ENCODE measurements around the gene MAOB. TPM values are rescaled to one million over a fixed set of nuclear protein-coding genes. Genes with fewer than 3 reads are reported as not detected.

MAOB gene
- polyA plus RNA-seq, 3 donors, result not detected

- no peaks in the 10 kb centered on the region for H3K9me3 ChIP-seq (replicated peaks in 1 of 2; ENCODE audit: control insufficient read depth in 1 of 2, insufficient read depth in 1 of 2, low read length in 2 of 2)
- H4K20me1 ChIP-seq (ENCODE audit: insufficient read depth, low read length), result no peaks in the 10 kb centered on the region
- H3K27ac ChIP-seq (ENCODE audit: low read depth in 1 of 2, low read length in 2 of 2), result no peak overlapping the region
- no peak overlapping the region for H2AFZ ChIP-seq (ENCODE audit: insufficient read depth, low read depth, low read length, poor library complexity, severe bottlenecking)
- intact Hi-C loops (cut with micrococcal nuclease), result no loop called here
- peaks cover 0 to 2% (median 0%) of the 10 kb centered on the region in 7 donors for H3K9me3 Mint-ChIP-seq
- no peak overlapping the region for H3K27ac Mint-ChIP-seq
- no peaks in the 10 kb centered on the region for H3K36me3 ChIP-seq (replicated peaks in 1 of 2; ENCODE audit: control insufficient read depth in 1 of 2, insufficient read depth in 2 of 2, low read length in 2 of 2)
- no peaks in the 10 kb centered on the region for H3K36me3 Mint-ChIP-seq
- H3K27me3 ChIP-seq (ENCODE audit: control insufficient read depth in 2 of 2, insufficient read depth in 2 of 2, low read length in 2 of 2), result peaks cover 0 to 4% of the 10 kb centered on the region in 2 donors
- H3K4me1 ChIP-seq (ENCODE audit: control insufficient read depth in 1 of 2, insufficient read depth in 2 of 2, low read length in 2 of 2), result no peaks in the 10 kb centered on the region
- no CpG with 5 or more reads among the region's 1 CpG for WGBS (ENCODE audit: insufficient coverage)
- no peak overlapping the region for H3K9ac ChIP-seq (ENCODE audit: insufficient read depth, low read length, poor library complexity, severe bottlenecking)
- no peak overlapping the region for H3K4me3 ChIP-seq (replicated peaks in 1 of 3; ENCODE audit: low read depth in 2 of 3, low read length in 3 of 3)
- H3K27me3 Mint-ChIP-seq (ENCODE audit: low read depth in 3 of 3), result peaks cover 0 to 8% (median 1%) of the 10 kb centered on the region in 3 donors
- H3K79me2 ChIP-seq (ENCODE audit: insufficient read depth, low read length), result no peaks in the 10 kb centered on the region
- DNase-seq, result no peak
- no peaks in the 10 kb centered on the region for H3K4me1 Mint-ChIP-seq
- TF ChIP-seq CTCF (IDR thresholded peaks at IDR 0.05), result no peak
- H3K4me3 Mint-ChIP-seq, result no peak overlapping the region
- no peak overlapping the region for H3K4me2 ChIP-seq (replicated peaks; ENCODE audit: extremely low read depth, low read length, poor library complexity, severe bottlenecking)
Measured at GRCh38 chrX:43910012-43910411, 27.8 kb upstream of the MAOB start.

GRCh38 chrX:43909141-43909540 is 26.9 kb upstream of the MAOB start:
- no peaks in the 10 kb centered on the region for H3K36me3 Mint-ChIP-seq
- H4K20me1 ChIP-seq (ENCODE audit: insufficient read depth, low read length), result no peaks in the 10 kb centered on the region
- intact Hi-C loops (cut with micrococcal nuclease), result no loop called here
- H3K36me3 ChIP-seq (replicated peaks in 1 of 2; ENCODE audit: control insufficient read depth in 1 of 2, insufficient read depth in 2 of 2, low read length in 2 of 2), result no peaks in the 10 kb centered on the region
- peaks cover 0 to 7% (median 1%) of the 10 kb centered on the region in 3 donors for H3K27me3 Mint-ChIP-seq (ENCODE audit: low read depth in 3 of 3)
- H3K79me2 ChIP-seq (ENCODE audit: insufficient read depth, low read length), result no peaks in the 10 kb centered on the region
- no peak overlapping the region for H3K4me2 ChIP-seq (replicated peaks; ENCODE audit: extremely low read depth, low read length, poor library complexity, severe bottlenecking)
- DNase-seq, result no peak
- no peaks in the 10 kb centered on the region for H3K4me1 Mint-ChIP-seq
- H3K9me3 Mint-ChIP-seq, result peaks cover 0 to 2% (median 0%) of the 10 kb centered on the region in 7 donors
- H3K27ac Mint-ChIP-seq, result no peak overlapping the region
- H3K4me3 ChIP-seq (replicated peaks in 1 of 3; ENCODE audit: low read depth in 2 of 3, low read length in 3 of 3), result no peak overlapping the region
- H2AFZ ChIP-seq (ENCODE audit: insufficient read depth, low read depth, low read length, poor library complexity, severe bottlenecking), result no peak overlapping the region
- H3K27me3 ChIP-seq (ENCODE audit: control insufficient read depth in 2 of 2, insufficient read depth in 2 of 2, low read length in 2 of 2), result peaks cover 0 to 4% of the 10 kb centered on the region in 2 donors
- no CpG with 5 or more reads among the region's 1 CpG for WGBS (ENCODE audit: insufficient coverage)
- H3K9me3 ChIP-seq (replicated peaks in 1 of 2; ENCODE audit: control insufficient read depth in 1 of 2, insufficient read depth in 1 of 2, low read length in 2 of 2), result no peaks in the 10 kb centered on the region
- no peak overlapping the region for H3K9ac ChIP-seq (ENCODE audit: insufficient read depth, low read length, poor library complexity, severe bottlenecking)
- TF ChIP-seq CTCF (IDR thresholded peaks at IDR 0.05), result no peak
- no peaks in the 10 kb centered on the region for H3K4me1 ChIP-seq (ENCODE audit: control insufficient read depth in 1 of 2, insufficient read depth in 2 of 2, low read length in 2 of 2)
- H3K4me3 Mint-ChIP-seq, result no peak overlapping the region
- H3K27ac ChIP-seq (ENCODE audit: low read depth in 1 of 2, low read length in 2 of 2), result no peak overlapping the region

Data from CD14-positive monocyte (primary cell).